ENCODE data around the gene DLGAP5.

The DLGAP5 gene

GRCh38 chr14:55191203-55192053, at the start of gene DLGAP5:
Gene DLGAP5 (minus strand): TSS chr14:55191585. CDS start chr14:55189179, 2,406 bp downstream.
- DNase-seq = peak; percentile 96

- DNase-seq = no peak
Measured at GRCh38 chr14:55240526-55241178, 49.3 kb upstream of the DLGAP5 start.

GRCh38 chr14:55239320-55239719, 47.9 kb upstream of the DLGAP5 start:
- DNase-seq = no peak

- no peak for DNase-seq
Measured at GRCh38 chr14:55238019-55238680, 46.8 kb upstream of the DLGAP5 start.

GRCh38 chr14:55233591-55233990, 42.2 kb upstream of the DLGAP5 start:
- no peak for DNase-seq

GRCh38 chr14:55228261-55228660, 36.9 kb upstream of the DLGAP5 start:
- no peak for DNase-seq

- DNase-seq = no peak
Measured at GRCh38 chr14:55223364-55223763, 32.0 kb upstream of the DLGAP5 start.

- no peak for DNase-seq
Measured at GRCh38 chr14:55221968-55222367, 30.6 kb upstream of the DLGAP5 start.

- no peak for DNase-seq
Measured at GRCh38 chr14:55221186-55221585, 29.8 kb upstream of the DLGAP5 start.

GRCh38 chr14:55220230-55220629, 28.8 kb upstream of the DLGAP5 start:
- DNase-seq = no peak

GRCh38 chr14:55212634-55213033, 21.2 kb upstream of the DLGAP5 start:
- DNase-seq = no peak

GRCh38 chr14:55207832-55208231, 16.4 kb upstream of the DLGAP5 start:
- no peak for DNase-seq

GRCh38 chr14:55206175-55206693, 14.8 kb upstream of the DLGAP5 start:
- DNase-seq = no peak

- DNase-seq = no peak
Measured at GRCh38 chr14:55201219-55202101, 10.1 kb upstream of the DLGAP5 start.

- no peak for DNase-seq
Measured at GRCh38 chr14:55200651-55201050, 9.3 kb upstream of the DLGAP5 start.

- no peak for DNase-seq
Measured at GRCh38 chr14:55198749-55199148, 7.4 kb upstream of the DLGAP5 start.

GRCh38 chr14:55194656-55195355, 3.4 kb upstream of the DLGAP5 start:
- no peak for DNase-seq

- no peak for DNase-seq
Measured at GRCh38 chr14:55192054-55192621, 753 bp upstream of the DLGAP5 start.

GRCh38 chr14:55190906-55191202, 531 bp downstream of the DLGAP5 start:
- DNase-seq = no peak

GRCh38 chr14:55188686-55189295, 2.6 kb downstream of the DLGAP5 start:
- DNase-seq = no peak

- no peak for DNase-seq
Measured at GRCh38 chr14:55180434-55180833, 11.0 kb downstream of the DLGAP5 start.
